ENCODE measurements around the gene FTH1.

FTH1 gene

GRCh38 chr11:61917334-61918109 is 49.9 kb downstream of the FTH1 start, which contains the start of gene RAB3IL1:
RAB3IL1 (minus strand) TSS chr11:61917566; CDS start chr11:61917367, 199 bp downstream.
- DNase-seq (ENCODE audit: low read depth in 2 of 2, low spot score in 1 of 2) = no peak

- no peak for DNase-seq (ENCODE audit: low read depth in 2 of 2, low spot score in 1 of 2)
These were observed 50.6 kb downstream of the FTH1 start for GRCh38 chr11:61916737-61917333.

- no peak for DNase-seq (ENCODE audit: low read depth in 2 of 2, low spot score in 1 of 2)
These were observed 52.8 kb downstream of the FTH1 start for GRCh38 chr11:61914471-61915171.

Data from stimulated activated CD8-positive, alpha-beta memory T cell treated with anti-CD3 and anti-CD28 coated beads, Interleukin-4, amount 100 ng/mL, for 1 hour (primary cell).